HEK293 (cell line): ENCODE data around the gene ARHGAP6.
"Not testable (repeated sequence)": the region's sequence is repeated elsewhere in the genome, so short reads cannot be mapped to it uniquely, and the experiment has no call there.

Experiments
- CTCF ChIA-PET: fragments of 350-600 bp; formaldehyde crosslinking; extraction: SDS; loops from one replicate; lab custom pipeline; 2021; ENCODE audit warnings: antibody characterized with exemption; lab: Yijun Ruan, JAX
- POLR2A ChIA-PET: fragments of 300-600 bp; formaldehyde crosslinking; extraction: SDS; loops from one replicate; lab custom pipeline; 2020; ENCODE audit warnings: antibody characterized with exemption, inconsistent platforms; lab: Yijun Ruan, JAX
- H3K27ac ChIP-seq: fragments of 200-500 bp; sonication (Bioruptor generic); 2 replicates; pipeline ENCODE4 v1.5.1; 2014; ENCODE audit warnings: low read depth, low read length, control low read depth, inconsistent platforms; ENCODE audit errors: extremely low read depth
- H3K36me3 ChIP-seq, 2 experiments: fragments of 200-500 bp in 1 of 2; sonication (Bioruptor generic) in 1 of 2; 1 replicate in 1 of 2; 2 replicates in 1 of 2; pipeline ENCODE4 v1.5.1; 2014 to 2017; ENCODE audit warnings: inconsistent platforms in 2 of 2, low read length in 2 of 2; ENCODE audit not compliant: control insufficient read depth in 2 of 2, insufficient read depth in 1 of 2
- H3K4me1 ChIP-seq: fragments of 200-500 bp; sonication (Bioruptor generic); 2 replicates; pipeline ENCODE4 v1.5.1; 2014; ENCODE audit warnings: mild to moderate bottlenecking, low read length, inconsistent platforms; ENCODE audit not compliant: control insufficient read depth, insufficient read depth
- H3K4me3 ChIP-seq: 2 replicates; pipeline ENCODE4 v1.5.1; 2011; ENCODE audit warnings: low read depth, mild to moderate bottlenecking, control low read depth, low read length, moderate library complexity
- H3K9me3 ChIP-seq: fragments of 200-500 bp; sonication (Bioruptor generic); 2 replicates; pipeline ENCODE4 v1.5.1; 2014; ENCODE audit warnings: low read depth, low read length, inconsistent platforms; ENCODE audit not compliant: control insufficient read depth, insufficient read depth
- KLF10 ChIP-seq: fragments of 450-650 bp; IDR thresholded peaks from 2 replicates; pipeline ENCODE4 v1.5.1; 2018; ENCODE audit warnings: missing biosample characterization, mild to moderate bottlenecking, missing genetic modification characterization
- KLF8 ChIP-seq: fragments of 450-650 bp; formaldehyde crosslinking; IDR thresholded peaks from 2 replicates; pipeline ENCODE4 v1.5.1; 2016; ENCODE audit warnings: missing biosample characterization, missing genetic modification characterization
- OSR2 ChIP-seq: fragments of 450-650 bp; formaldehyde crosslinking; IDR thresholded peaks from 2 replicates; pipeline ENCODE4 v1.5.1; 2016; ENCODE audit warnings: missing biosample characterization, missing genetic modification characterization
- PRDM10 ChIP-seq: fragments of 450-650 bp; formaldehyde crosslinking; IDR thresholded peaks from 2 replicates; pipeline ENCODE4 v1.5.1; 2016; ENCODE audit warnings: missing biosample characterization, missing genetic modification characterization
- REPIN1 ChIP-seq: fragments of 450-650 bp; formaldehyde crosslinking; IDR thresholded peaks from 2 replicates; pipeline ENCODE4 v1.5.1; 2017; ENCODE audit warnings: missing biosample characterization, missing genetic modification characterization, low read depth
- SCRT2 ChIP-seq: fragments of 450-650 bp; formaldehyde crosslinking; IDR thresholded peaks from 2 replicates; pipeline ENCODE4 v1.5.1; 2016; ENCODE audit warnings: missing biosample characterization, missing genetic modification characterization
- SP2 ChIP-seq: fragments of 450-650 bp; formaldehyde crosslinking; IDR thresholded peaks from 2 replicates; pipeline ENCODE4 v1.5.1; 2016; ENCODE audit warnings: missing biosample characterization, missing genetic modification characterization
- SP7 ChIP-seq: fragments of 450-650 bp; formaldehyde crosslinking; IDR thresholded peaks from 2 replicates; pipeline ENCODE4 v1.5.1; 2016; ENCODE audit warnings: missing biosample characterization, missing genetic modification characterization
- ZBTB11 ChIP-seq: fragments of 450-650 bp; formaldehyde crosslinking; conservative IDR thresholded peaks from 2 replicates; pipeline ENCODE4 v1.5.1; 2016; ENCODE audit warnings: low read depth, missing biosample characterization, missing genetic modification characterization
- ZNF121 ChIP-seq: fragments of 450-650 bp; formaldehyde crosslinking; IDR thresholded peaks from 2 replicates; pipeline ENCODE4 v1.5.1; 2016; ENCODE audit warnings: missing biosample characterization, missing genetic modification characterization
- ZNF184 ChIP-seq: fragments of 450-650 bp; IDR thresholded peaks from 2 replicates; pipeline ENCODE4 v1.5.1; 2018; ENCODE audit warnings: missing biosample characterization, mild to moderate bottlenecking, missing genetic modification characterization
- ZNF19 ChIP-seq: fragments of 450-650 bp; formaldehyde crosslinking; IDR thresholded peaks from 2 replicates; pipeline ENCODE4; 2016; ENCODE audit warnings: missing biosample characterization, missing genetic modification characterization, low read depth
- ZNF366 ChIP-seq: fragments of 450-650 bp; formaldehyde crosslinking; conservative IDR thresholded peaks from 2 replicates; pipeline ENCODE4 v1.5.1; 2016; ENCODE audit warnings: missing biosample characterization, missing genetic modification characterization
- ZNF48 ChIP-seq: fragments of 450-650 bp; formaldehyde crosslinking; IDR thresholded peaks from 2 replicates; pipeline ENCODE4 v1.5.1; 2016; ENCODE audit warnings: missing biosample characterization, missing genetic modification characterization
- ZNF561 ChIP-seq: fragments of 450-650 bp; IDR thresholded peaks from 2 replicates; pipeline ENCODE4 v1.5.1; 2018; ENCODE audit warnings: missing biosample characterization, missing genetic modification characterization, borderline replicate concordance
- ZNF624 ChIP-seq: fragments of 450-650 bp; formaldehyde crosslinking; IDR thresholded peaks from 2 replicates; pipeline ENCODE4 v1.5.1; 2017; ENCODE audit warnings: missing biosample characterization, missing genetic modification characterization
- ZNF629 ChIP-seq: fragments of 450-650 bp; formaldehyde crosslinking; IDR thresholded peaks from 2 replicates; pipeline ENCODE4 v1.5.1; 2017; ENCODE audit warnings: missing biosample characterization, missing genetic modification characterization
- ZNF777 ChIP-seq: fragments of 450-650 bp; formaldehyde crosslinking; IDR thresholded peaks from 2 replicates; pipeline ENCODE4 v1.5.1; 2017; ENCODE audit warnings: missing biosample characterization, missing genetic modification characterization, borderline replicate concordance
- TF ChIP-seq, protein P1 (sequence below): fragments of 450-650 bp; formaldehyde crosslinking; IDR thresholded peaks from 2 replicates; pipeline ENCODE4 v1.5.1; 2016; ENCODE audit warnings: missing biosample characterization, missing genetic modification characterization, borderline replicate concordance
- TF ChIP-seq, protein P2 (sequence below): fragments of 450-650 bp; formaldehyde crosslinking; IDR thresholded peaks from 2 replicates; pipeline ENCODE4 v1.5.1; 2017; ENCODE audit warnings: missing biosample characterization, missing genetic modification characterization

The ARHGAP6 gene

DNA sequence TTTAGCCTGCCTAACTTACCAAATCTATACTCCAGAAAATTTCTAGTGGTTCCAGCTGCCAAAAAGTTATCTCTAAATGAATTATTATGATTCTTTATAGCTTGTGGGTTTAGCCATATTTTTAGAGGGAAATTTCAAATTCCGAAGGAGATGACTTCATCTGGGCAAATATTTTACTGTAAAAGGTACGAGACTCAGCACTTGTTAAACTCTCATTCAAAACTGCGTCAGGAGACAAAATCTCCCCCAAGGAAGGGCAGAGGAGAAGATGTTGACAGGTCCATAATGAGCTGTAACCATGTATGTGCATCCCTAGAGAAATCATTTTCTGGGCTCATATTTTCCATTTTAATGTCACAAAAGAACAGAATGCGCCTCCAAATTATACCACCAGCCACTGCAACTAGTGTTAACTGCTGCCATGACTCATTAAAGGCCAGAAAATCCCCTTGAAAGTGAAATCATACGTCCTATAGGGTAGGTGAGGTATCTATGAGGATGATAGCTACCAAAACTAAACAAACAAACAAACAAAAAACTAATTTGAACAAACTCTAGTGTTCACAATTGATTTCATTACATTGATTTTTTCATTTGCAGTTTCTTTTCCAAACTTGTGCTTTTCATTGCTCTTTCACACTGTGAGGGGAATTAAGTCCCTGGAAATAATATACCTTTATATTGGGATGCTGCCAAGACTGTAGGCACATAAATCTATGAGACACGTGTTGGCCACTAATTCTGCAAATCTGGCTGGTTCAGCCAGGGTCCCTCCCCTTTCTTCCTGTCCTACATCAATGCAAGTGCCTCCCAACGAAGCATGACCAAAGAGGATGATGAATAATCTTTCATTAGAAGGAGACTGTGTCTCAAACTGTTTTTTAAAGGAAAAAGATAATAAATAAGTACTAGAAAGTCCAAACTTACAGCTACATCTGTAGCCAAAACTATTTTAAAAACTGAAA, 85.8 kb downstream of the ARHGAP6 start:
- ChIA-PET CTCF (no interaction called here), POLR2A (no interaction called here)
- 0 out of 2 replicates have a peak, but pooled peaks have one; percentile 15 for TF ChIP-seq ZNF366 (tag by site-specific recombination)
- TF ChIP-seq, protein P1, sequence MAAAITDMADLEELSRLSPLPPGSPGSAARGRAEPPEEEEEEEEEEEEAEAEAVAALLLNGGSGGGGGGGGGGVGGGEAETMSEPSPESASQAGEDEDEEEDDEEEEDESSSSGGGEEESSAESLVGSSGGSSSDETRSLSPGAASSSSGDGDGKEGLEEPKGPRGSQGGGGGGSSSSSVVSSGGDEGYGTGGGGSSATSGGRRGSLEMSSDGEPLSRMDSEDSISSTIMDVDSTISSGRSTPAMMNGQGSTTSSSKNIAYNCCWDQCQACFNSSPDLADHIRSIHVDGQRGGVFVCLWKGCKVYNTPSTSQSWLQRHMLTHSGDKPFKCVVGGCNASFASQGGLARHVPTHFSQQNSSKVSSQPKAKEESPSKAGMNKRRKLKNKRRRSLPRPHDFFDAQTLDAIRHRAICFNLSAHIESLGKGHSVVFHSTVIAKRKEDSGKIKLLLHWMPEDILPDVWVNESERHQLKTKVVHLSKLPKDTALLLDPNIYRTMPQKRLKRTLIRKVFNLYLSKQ (tag by site-specific recombination), result no peak
- peak; percentile 30; the same call in 1 of the 2 replicates for TF ChIP-seq SP2
- TF ChIP-seq, protein P2, sequence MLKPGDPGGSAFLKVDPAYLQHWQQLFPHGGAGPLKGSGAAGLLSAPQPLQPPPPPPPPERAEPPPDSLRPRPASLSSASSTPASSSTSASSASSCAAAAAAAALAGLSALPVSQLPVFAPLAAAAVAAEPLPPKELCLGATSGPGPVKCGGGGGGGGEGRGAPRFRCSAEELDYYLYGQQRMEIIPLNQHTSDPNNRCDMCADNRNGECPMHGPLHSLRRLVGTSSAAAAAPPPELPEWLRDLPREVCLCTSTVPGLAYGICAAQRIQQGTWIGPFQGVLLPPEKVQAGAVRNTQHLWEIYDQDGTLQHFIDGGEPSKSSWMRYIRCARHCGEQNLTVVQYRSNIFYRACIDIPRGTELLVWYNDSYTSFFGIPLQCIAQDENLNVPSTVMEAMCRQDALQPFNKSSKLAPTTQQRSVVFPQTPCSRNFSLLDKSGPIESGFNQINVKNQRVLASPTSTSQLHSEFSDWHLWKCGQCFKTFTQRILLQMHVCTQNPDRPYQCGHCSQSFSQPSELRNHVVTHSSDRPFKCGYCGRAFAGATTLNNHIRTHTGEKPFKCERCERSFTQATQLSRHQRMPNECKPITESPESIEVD, result peak; percentile 40
- peak; percentile 78; the same call in 1 of the 2 replicates for TF ChIP-seq SCRT2 (tag by site-specific recombination)
- TF ChIP-seq ZNF629, result peak; percentile 33; the same call in 1 of the 2 replicates
- TF ChIP-seq ZNF777, result no peak
- peak; percentile 38; the same call in 1 of the 2 replicates for TF ChIP-seq SP7 (tag by site-specific recombination)
- no peak for TF ChIP-seq ZBTB11
- Histone ChIP-seq H3K36me3 (no peaks in the 10 kb centered on the region), H3K9me3 (no peaks in the 10 kb centered on the region), H3K4me1 (no peaks in the 10 kb centered on the region), H3K4me3 (no peak overlapping the region), H3K27ac (no peak overlapping the region)

DNA sequence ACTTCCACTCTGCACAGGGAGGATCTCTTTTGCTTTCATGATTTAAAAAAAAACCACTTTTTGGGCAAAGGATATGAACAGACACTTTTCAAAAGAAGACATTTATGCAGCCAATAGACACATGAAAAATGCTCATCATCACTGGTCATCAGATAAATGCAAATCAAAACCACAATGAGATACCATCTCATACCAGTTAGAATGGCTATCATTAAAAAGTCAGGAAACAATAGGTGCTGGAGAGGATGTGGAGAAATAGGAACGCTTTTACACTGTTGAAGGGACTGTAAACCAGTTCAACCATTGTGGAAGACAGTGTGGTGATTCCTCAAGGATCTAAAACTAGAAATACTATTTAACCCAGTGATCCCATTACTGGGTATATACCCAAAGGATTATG, 87.4 kb downstream of the ARHGAP6 start:
- POLR2A ChIA-PET, result not testable (repeated sequence)
- peak; percentile 77 for TF ChIP-seq ZNF184 (tag by site-specific recombination)
- TF ChIP-seq, all 188 proteins: peak for 1; not testable (repeated sequence) for 187
- H3K4me1 ChIP-seq, H3K36me3 ChIP-seq, H3K9me3 ChIP-seq, H3K27ac ChIP-seq, CTCF ChIA-PET, H3K4me3 ChIP-seq: not testable (repeated sequence)

GRCh38 chrX:11577603-11578002, 88.1 kb downstream of the ARHGAP6 start:
- Histone ChIP-seq H3K9me3 (no peaks in the 10 kb centered on the region), H3K36me3 (no peaks in the 10 kb centered on the region), H3K27ac (no peak overlapping the region), H3K4me1 (no peaks in the 10 kb centered on the region), H3K4me3 (no peak overlapping the region)
- ChIA-PET CTCF (no interaction called here), POLR2A (no interaction called here)
- TF ChIP-seq REPIN1 (tag by site-specific recombination) (no peak), KLF8 (tag by site-specific recombination) (no peak), ZNF561 (tag by site-specific recombination) (no peak), ZNF121 (no peak), ZNF19 (tag by site-specific recombination) (no peak), PRDM10 (tag by site-specific recombination) (no peak), ZNF624 (tag by site-specific recombination) (no peak), OSR2 (no peak), KLF10 (tag by site-specific recombination) (no peak), ZNF48 (no peak)
